ENCODE results near the gene IFITM5. TPM values are rescaled to one million over a fixed set of nuclear protein-coding genes. Genes with fewer than 3 reads are reported as not detected.
A peak's percentile ranks its signal among the peaks of the same experiment; 100 is the strongest.

IFITM5 gene
- total and polyA plus RNA-seq, 2 donors (not counting 1 experiment from before 2014, with no cell fraction given), result not detected

DNA sequence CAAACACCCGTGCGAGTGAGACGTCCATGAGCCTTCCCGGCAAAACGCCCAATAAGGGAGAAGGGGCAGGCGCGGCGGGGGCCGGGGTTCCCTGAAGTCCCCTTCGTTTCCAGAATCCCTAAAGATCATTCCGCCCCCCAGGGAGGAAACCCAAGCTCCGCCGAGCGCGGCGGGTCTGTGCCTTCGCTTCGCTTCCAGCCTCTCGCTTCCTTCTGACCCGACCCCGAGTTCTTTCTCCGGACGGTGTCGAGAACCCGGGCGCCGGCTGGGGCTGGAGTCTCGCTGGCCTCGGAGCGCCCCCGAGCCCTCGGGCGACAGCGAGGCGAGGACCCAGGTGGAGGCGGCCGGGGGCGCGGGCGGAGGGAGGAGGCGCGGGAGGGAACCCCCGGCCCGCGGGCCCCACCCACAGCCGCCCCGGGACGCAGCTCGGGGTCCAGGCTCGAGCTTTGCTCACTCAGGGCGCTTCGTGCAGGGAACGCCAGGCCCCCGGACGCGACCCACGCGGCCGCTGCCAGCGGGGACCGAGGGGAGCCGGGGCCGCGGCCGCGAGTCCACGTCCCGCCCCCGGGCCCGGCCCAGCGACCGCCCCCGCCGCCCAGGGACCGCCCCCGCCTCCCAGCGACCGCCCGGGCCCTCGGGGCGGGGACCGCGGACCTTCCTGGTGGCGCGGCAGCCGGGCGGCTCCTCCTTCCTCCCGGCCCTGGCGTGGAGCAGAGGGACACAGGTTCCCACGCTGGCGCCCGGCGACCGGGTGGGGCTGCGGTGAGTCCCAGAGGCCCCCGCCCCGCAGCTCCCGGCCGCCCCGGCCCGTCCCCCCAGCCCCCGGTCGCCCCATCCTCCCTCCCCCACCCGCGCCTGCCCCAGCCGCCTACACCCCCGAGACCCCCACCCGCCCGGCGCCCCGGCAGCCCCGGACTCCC, 10.6 kb downstream of the IFITM5 start, which contains the start of gene PGGHG:
Gene PGGHG (plus strand): TSS at position 649 of the 920 bp plus-strand sequence. CDS start 691 bp downstream, outside the sequence.
- Histone ChIP-seq H3K4me3 (ENCODE audit: control extremely low read depth in 1 of 5, extremely low read depth in 1 of 5, insufficient read depth in 1 of 5, low read depth in 2 of 5, low read length in 4 of 5) (peak within 1 kb of the TSS; percentile 62 to 78 (median 72)), H4K20me1 (ENCODE audit: control insufficient read depth, insufficient read depth, low read length, poor library complexity, severe bottlenecking) (no peaks in the 10 kb centered on the region), H3K79me2 (ENCODE audit: control insufficient read depth, insufficient read depth, low read length) (peaks cover 8% of the 10 kb centered on the region), H3K36me3 (replicated peaks in 1 of 2; ENCODE audit: control extremely low read depth in 1 of 2, control insufficient read depth in 1 of 2, extremely low read depth in 1 of 2, insufficient read depth in 2 of 2, low read length in 1 of 2) (no peaks in the 10 kb centered on the region), H2AFZ (ENCODE audit: insufficient read depth, low read depth, low read length, poor library complexity, severe bottlenecking) (peak within 1 kb of the TSS; percentile 89), H3K9ac (ENCODE audit: low read length) (peak within 1 kb of the TSS; percentile 74), H3K27me3 (replicated peaks in 1 of 4; ENCODE audit: control extremely low read depth in 1 of 4, control insufficient read depth in 3 of 4, insufficient read depth in 4 of 4, low read length in 3 of 4) (peaks cover 0 to 25% (median 6%) of the 10 kb centered on the region in 4 experiments), H3K4me2 (replicated peaks; ENCODE audit: low read depth, low read length, poor library complexity, severe bottlenecking) (peak within 1 kb of the TSS; percentile 99), H3K9me3 (ENCODE audit: control extremely low read depth in 1 of 3, control insufficient read depth in 2 of 3, insufficient read depth in 1 of 3, low read length in 2 of 3) (peaks cover 0 to 5% (median 0%) of the 10 kb centered on the region in 3 donors), H3K4me1 (ENCODE audit: control insufficient read depth in 2 of 2, insufficient read depth in 2 of 2, low read length in 2 of 2) (peaks cover 18 to 25% of the 10 kb centered on the region in 2 donors), H3K27ac (ENCODE audit: low read length in 2 of 2) (peak within 1 kb of the TSS in 1 of 2 donors; percentile 55)
- POLR2A ChIA-PET, result interaction anchor here (0.6 to 2.7 kb wide), 6 partner anchors 9 to 81 kb away, joined by 3 to 11 read pairs (median 4); partner anchors contain the start of genes BET1L and RIC8A
- H3K9me3 Mint-ChIP-seq (ENCODE audit: insufficient read depth), result no peaks in the 10 kb centered on the region
- H3K4me1 Mint-ChIP-seq, result peaks cover 20% of the 10 kb centered on the region
- intact Hi-C loops (cut with micrococcal nuclease), result loop anchor here (1.0 to 5.0 kb wide), 3 partner anchors 8 to 51 kb away; partner anchors contain the start of genes PSMD13 and SIRT3
- TF ChIP-seq EZH2 (IDR thresholded peaks at IDR 0.05; ENCODE audit: borderline replicate concordance, insufficient read depth, low read depth, low read length, poor library complexity, severe bottlenecking), result no peak
- TF ChIP-seq, protein P1, sequence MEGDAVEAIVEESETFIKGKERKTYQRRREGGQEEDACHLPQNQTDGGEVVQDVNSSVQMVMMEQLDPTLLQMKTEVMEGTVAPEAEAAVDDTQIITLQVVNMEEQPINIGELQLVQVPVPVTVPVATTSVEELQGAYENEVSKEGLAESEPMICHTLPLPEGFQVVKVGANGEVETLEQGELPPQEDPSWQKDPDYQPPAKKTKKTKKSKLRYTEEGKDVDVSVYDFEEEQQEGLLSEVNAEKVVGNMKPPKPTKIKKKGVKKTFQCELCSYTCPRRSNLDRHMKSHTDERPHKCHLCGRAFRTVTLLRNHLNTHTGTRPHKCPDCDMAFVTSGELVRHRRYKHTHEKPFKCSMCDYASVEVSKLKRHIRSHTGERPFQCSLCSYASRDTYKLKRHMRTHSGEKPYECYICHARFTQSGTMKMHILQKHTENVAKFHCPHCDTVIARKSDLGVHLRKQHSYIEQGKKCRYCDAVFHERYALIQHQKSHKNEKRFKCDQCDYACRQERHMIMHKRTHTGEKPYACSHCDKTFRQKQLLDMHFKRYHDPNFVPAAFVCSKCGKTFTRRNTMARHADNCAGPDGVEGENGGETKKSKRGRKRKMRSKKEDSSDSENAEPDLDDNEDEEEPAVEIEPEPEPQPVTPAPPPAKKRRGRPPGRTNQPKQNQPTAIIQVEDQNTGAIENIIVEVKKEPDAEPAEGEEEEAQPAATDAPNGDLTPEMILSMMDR (IDR thresholded peaks at IDR 0.05), result no peak
- CTCF ChIA-PET, result interaction anchor here (0.6 to 5.6 kb wide), 3 partner anchors 16 to 38 kb away, joined by 4 to 35 read pairs (median 5); no protein-coding TSS in a partner anchor
- peak within 1 kb of the TSS; percentile 83 for H3K27ac Mint-ChIP-seq
- peak within 1 kb of the TSS; percentile 89 for H3K4me3 Mint-ChIP-seq
- peak; percentile 64 for DNase-seq
- peak; percentile 91 for ATAC-seq (ENCODE audit: low read depth)
- peaks cover 11% of the 10 kb centered on the region for H3K27me3 Mint-ChIP-seq
- under 1% methylated on average over 91 of the region's 112 CpGs for whole genome bisulfite sequencing (ENCODE audit: insufficient coverage)
